Ammon's horn (tissue), 1 donor: ENCODE measurements around the gene RPL19.

ENCODE experiments used
- DNase-seq: peaks from one replicate; pipeline ENCODE4 v3.0.0-alpha.2; 2016; ENCODE audit warnings: low spot score

Gene RPL19

DNA sequence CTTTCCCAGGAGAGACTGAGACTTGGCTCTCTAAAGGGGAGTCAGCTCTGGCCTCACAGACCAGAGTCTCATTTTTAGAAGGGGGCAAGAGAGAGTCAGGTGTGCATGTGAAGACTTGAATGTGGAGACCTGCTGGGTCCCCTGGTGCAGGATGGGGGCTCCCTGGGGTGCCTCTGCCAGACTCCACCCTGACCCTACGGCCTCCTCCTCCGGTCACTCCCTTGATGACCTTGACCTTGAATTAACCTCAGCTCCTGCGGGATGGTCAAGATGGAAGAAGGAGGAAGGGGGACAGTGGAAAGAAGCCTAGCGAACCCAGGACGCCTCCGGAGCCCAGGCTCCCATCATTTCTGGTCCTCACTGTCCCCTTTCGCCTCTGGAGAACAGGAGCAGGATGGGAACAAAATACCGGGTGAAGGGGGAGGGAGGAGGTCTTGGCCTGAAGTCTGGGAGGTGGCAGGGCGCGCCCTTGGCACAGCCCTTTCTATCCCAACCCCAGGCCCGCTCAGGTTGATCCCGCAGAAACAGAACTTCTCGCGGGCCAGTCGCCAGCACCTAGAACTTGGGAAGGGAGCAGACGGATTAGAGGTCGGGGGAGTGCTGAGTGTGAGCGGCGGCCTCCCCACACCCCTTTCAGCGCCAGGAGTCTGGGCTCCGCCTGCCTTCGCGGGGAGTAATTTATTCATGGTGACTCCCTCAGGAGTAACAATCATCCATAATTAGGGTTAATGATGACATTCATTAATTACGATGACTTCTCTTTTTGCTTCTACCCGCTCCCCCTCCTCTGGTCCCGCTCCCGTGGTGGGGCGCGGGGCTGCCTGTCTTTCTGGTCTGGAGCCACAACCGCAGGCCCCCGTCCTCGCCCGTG, 24.1 kb downstream of the RPL19 start:
- no peak for DNase-seq

DNA sequence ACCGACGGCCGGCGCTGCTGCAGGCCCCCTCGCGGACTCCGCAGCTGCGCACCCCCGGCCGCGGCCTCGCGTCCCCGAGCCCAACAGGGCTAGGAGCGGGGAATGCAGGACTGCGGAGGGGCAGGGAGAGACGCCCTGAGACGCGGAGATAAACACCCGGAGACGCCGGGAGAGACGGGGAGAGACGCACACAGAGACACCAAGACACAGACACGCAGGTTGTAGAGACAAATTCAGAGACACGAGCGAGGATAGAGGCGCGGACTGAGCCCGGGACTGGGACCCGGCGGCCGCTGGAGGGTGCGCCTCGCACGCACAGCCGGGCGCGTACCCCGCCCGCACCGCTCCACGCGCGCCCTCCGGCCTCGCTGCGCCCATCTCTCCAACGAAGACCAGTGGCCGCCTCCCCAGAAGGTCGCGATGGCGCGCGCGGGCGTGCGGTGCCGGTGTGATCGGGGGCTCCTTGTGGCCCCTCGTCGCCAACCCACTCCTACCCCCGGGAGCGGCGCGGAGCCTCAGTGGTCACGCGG, 24.8 kb downstream of the RPL19 start:
- no peak for DNase-seq

DNA sequence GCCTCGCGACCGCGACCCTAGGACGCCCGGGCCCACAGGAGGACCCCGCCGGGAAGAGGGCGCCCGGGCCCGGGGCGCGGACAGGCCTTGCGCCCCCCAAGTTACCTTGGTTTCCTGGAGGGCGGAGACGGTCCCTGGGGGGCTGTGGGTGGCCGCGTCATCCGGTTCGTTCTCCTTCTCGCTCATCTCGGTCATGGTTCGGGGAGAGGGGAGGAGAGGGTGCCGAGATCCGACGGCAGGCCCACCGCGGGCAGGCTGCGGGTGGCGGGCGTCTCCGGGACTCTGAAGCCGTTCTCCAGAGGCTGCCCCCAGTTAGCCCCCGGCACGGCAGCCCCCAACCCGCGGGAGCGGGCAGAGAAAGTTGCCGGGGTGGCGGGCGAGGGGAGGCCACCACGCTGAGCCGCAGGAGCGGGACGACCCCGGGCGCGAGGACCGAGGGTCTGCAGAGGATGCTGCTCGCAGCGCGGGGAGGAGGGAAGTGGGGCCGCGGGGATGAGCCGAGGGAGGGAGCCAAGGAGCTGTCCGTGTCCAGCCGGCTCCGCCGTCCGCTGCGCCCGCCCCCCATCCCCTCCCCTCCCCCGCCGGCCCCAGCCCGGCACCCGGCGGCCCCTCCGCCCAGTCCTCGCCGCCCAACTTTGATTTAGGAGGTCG, 25.4 kb downstream of the RPL19 start, which contains the start of gene STAC2:
TSS of gene STAC2 (minus strand) at position 638 of the 651 bp plus-strand sequence. CDS start at position 195, 443 bp downstream.
- DNase-seq: no peak

DNA sequence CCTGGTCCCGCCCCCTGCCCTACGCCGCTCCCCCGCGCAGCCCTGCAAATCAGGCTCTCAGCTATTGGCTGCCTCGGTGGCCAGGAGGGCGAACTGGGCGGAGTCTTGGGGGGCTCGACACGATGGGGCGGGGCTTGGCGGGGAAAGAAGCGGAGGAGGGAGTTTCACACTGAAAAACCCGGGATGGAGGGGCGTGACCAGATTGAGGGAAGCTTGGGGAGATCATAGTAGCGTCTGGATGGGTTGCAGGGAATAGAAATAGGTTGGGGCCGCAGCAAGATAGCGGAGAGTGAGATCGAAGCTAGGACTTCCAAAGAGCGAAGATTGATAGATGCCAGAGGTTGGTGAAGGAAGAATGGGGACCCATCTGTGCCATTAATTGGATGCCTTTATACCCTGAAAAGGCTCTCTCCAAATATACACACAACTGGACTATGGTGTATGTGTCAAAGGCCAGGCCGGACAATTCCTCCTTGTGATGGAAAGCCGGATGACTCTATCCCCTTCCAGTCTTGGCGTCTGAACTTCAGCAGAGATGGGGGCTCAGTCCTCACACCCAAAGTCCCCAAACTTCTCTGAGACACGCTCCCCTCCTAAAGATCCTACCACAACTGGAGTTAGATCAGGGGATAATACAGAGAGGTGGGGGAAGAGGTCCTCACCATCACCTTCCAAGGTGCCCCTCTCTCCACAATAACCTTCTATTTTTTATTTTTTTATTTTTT, 26.0 kb downstream of the RPL19 start:
- peak; percentile 74 for DNase-seq

DNA sequence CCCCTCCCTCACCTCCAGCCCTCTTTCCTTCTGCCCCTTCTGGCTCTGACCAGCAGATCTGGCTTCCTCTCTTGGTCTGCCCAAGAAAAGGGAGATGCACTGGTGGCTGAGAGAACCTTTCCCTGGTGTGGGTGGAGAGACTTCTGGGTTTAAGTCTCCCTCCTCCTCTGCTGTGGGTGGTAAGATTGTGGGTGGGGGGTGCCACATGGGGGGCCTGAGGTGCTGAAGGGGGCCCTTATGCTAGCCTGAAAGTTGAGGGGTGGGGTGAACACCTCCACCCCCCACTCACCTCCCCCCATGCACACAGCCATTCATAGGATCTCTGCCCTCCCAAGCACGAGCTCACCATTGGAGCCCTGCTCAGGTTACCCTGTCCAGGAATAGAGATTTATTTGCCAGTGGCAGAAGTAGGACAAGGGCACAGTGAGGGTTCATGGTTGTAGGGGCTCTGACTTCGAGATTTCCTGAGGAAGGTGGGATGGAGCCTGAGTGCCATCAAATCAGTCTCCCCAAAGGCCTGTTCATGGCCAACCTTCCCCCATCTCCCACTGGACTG, 27.4 kb downstream of the RPL19 start:
- no peak for DNase-seq

DNA sequence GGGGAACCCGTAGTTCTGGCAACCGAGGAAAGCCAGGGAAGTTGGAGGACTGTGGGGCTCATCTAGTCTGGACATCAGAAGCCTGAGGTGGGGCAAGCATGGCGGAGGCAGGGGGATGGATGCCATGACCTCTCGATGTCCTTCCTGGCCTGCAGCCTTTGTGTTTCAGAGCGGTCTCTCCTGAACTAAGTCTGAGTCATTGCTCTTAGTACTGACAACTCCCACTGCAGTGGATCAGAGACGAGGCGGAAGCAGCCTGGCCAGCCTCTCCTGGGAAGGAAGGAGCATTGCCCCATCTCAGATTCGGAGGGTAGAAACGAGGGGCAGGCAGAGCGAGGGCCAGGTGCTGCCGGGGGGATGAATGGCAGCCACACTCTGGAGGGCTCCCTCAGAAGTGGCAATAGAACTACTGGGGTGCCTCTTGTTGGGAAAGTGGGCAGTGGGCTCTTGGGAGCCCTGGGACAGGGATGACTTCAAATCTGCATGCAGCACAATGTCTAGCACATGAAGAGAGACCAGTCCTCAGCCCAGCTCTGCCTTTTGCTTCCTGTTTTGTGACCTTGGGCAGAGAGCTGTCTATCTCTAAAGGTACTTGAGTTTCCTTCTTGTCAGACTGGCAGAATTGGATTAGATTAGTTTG, 29.3 kb downstream of the RPL19 start:
- DNase-seq: no peak

DNA sequence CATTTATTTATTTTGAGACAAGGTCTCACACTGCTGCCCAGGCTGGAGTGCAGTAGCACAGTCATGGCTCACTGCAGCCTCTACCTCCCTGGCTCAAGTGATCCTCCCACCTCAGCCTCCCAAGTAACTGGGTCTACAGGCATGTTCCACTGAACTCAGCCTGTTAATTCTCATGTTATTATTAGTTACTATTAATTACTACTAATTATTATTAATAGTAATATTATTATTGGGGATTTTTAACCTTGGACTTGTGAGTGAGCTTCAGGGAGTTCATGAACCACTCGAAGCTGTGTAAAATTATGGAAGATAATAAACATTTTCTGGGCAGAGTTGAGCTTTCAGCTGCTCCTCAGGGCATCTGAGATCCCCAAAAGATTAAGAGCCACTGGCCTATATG, 30.3 kb downstream of the RPL19 start:
- DNase-seq: no peak

DNA sequence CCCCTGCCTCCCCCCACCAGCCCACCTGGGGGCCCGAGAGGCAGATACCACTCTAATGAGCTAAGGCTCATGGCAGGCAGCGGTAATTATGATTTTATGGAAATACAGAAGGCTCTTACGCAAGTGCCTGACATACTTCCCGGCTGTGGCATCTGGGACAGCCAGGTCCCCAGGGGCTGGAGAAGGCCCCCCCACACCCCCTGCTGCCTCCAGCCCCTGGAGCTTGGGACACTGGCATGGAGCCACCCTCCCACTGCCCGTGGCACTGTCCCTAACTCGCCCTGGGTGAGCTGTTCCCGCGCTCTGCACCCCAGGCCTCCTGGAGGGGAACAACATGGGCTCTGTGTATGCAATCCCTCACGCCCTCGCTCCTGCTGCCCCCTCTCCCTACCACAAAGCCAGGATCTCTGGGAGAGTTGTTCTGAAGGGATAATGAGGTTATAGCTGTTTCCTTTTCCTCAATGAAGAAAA, 31.0 kb downstream of the RPL19 start:
- no peak for DNase-seq

DNA sequence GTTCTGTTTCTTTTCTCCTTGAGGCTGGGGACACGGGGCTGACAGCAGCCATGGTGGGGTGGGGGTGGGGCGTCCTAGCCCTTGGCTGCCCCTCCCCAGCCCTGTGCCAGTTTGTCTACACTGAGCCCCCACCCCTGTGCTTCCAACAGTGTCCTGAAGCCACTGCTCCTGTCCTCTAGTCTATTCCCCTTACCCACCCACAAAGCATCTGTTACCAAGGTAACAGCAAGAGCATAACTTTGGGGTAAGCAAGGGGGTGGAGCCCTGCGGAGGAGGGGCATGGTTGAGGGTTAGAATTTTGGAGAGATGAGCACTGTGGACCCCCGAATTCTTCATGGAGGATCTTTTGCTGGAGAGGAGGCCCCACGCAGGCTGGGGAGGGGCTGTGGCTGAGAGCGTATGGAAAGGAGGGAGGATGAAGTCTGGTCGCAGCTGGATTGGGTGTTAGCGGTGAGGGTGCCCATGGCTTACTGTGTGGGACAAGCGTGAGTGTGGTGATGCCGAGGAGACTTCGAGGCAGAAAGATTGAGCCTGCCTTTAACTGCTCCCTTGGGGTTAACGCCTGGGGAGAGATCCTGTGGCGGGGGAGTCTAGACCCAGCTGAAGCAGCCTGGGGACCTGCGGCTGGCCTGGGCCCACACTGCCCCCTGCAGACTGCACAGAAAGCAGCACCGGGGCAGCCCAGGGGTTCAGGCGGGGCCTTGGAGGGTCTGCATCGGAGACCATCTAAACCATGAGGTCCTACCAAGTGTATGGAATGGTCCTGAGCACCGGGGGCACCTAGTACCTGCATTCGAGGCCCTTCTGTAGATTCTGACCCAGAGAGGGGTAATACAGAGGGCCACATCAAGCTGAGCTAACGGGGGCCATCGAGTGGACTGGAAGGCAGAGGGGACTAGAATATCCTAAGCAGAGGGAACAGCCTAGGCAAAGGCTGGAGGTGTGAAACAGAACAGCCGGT, 31.8 kb downstream of the RPL19 start:
- DNase-seq: no peak

DNA sequence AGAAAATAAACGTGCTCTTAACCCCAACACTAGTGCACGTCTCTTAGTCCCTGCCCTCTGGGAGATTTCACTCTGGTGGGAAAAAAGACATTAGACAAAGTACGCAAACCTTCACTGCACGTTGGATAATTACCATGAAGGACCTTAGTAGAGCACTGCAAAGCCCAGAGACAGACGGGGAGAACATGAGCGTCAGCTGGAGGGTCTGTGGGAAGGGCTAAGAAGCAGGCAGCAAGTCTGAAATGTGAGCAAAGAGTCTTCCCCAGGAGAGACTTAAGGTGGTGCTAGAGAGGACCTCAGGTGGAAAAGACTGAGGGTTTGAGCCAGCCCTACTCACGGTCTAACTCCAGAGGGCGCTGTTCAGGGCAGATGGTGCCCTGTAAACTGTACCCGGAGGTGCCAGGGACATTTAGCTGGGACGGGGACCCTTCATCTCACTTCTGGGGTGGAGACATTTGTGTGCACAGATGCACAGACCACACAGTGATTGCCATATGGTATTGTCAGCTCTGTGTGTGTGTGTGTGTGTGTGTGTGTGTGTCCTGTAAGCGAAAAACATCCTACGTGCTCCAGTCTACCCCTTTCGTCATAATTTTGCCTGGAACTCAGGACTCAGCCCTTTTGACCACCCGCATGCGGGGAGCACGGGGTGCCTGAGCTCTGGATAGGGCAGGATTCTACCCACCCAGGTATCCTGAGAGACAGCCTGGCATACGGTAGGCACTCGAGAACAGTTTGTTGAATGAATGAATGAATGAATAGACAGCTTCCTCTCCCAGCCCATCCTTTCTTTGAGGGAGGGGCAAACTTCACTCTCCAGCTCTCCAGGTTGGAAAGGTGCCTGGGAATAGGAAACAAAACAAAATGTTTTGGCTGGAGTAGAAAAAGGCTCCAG, 35.7 kb downstream of the RPL19 start:
- no peak for DNase-seq

DNA sequence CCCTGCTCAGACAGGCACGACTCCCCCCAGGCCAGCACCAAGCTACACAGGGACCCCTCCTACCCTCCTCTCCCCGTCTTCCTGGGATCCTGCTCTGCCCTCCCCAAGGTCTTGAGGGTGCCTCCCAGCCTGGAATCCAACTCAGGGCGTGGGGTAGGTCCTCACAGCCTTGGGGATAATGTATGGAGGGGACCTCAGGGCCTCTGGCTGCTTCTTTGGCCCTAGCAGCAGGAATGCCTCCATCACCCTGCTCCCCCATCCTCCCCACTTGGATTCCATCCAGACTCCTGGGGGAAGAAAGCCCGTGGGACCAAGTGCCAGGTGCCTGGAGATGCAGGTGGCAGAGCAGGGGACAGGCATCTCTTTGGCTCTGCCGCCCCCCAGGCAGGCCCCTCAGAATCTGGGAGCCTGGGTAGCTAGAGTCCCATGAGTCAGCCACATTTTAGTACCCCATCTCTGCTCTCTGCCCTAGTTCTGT, 36.4 kb downstream of the RPL19 start:
- DNase-seq: no peak

DNA sequence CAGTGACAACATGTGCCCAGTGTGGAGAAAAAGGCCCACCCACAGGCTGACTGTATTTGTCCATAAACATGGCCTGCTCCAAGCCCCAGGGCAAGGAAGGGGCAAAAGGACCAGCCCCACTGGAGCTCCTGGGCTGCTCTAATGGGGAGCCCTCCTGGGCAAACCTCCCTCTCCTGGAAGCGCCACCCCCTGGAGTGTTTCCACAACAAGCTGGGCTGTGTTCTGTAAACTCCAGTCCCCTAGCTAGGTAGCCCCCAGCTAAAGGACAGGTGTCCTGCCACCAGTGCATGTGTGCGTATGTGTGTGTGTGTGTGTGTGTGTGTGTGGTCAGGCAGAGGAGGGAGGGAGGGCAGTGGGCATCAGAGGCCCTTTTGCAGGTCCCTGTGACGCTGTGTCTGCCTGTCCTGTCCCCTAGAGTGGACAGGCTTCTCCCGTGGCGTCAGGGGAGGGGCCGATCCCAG, 36.9 kb downstream of the RPL19 start:
- no peak for DNase-seq

DNA sequence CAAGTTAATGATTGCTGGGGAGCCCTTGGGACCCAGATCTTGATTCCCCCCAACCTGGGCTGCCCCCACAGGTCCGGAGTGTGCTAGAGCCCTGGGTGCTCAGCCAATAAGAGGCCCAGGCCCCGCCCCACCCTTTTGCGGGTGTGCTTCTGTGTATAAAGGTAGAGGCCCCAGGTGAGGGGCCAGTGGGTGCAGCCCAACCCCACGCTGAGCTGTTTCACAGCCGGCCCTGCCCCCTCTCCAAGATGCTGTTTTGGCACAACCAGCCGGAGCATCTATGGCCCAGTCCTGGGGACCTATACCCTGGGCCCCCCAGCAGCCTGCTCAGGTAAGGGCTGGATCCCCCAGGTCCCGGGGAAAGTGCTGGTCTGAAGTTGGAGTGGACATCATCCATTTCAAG, 37.5 kb downstream of the RPL19 start:
- no peak for DNase-seq

DNA sequence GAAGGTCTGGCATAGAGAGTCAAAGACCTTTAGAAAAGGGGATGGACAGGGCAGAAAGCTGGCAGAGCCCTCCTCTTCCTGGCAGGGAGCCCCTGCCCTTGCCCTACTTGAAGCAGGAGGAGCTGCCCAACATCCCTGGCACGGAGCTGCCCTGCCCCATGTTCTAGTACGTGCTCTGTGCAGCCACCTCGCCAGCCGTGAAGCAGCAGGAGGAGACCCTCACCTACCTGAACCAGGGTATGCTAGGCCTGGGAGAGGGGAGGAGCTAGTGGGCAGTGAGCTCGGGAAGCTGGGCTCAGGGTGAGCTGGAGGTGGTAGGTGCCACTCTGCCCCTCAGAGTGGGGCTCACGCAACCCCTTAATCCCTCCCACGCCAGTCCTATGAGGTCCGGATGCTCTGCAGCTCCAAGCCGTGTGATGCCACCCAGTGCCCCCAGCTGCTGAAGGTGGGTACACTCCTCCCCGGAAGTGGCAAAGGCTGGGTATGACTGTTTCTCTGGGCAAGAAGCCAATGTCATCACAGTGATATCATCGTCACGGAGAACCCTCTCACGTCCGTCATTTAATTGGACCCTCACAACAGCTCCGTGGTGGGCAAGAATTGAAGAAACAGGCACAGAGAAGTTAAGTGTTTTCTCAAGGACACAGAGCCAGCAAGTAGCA, 38.4 kb downstream of the RPL19 start:
- DNase-seq: no peak

DNA sequence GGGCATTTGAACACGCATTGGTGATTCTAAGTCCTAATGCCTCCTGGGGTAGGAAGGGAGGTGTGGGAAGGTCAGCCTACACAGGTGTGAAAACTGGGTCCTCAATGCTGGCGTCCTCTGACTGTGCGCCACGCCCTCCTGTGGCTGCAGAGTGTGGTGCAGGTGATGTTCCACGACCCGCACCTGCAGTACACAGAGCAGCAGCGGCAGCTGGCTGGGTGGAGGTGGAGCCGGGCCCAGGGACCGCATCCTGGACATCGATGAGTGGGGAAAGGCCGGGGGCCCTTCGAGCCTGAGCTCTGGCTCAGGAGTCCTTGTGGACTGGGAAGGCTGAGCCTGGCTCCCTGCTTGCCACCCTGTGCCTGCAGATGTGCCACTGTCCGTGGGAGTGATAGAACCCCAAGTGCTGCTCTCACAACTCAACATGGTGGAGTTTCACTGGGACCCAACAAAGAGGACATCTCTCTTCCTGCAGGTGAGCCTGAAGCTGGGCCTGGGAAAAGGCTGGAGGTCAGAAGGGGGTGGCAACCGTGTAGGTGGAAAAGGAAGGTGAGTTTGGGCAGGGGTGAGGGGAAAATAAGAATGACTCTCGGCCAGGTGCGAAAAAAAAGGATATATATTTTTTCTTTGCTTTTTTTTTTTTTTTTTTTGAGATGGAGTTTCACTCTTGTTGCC, 39.7 kb downstream of the RPL19 start:
- DNase-seq: no peak

DNA sequence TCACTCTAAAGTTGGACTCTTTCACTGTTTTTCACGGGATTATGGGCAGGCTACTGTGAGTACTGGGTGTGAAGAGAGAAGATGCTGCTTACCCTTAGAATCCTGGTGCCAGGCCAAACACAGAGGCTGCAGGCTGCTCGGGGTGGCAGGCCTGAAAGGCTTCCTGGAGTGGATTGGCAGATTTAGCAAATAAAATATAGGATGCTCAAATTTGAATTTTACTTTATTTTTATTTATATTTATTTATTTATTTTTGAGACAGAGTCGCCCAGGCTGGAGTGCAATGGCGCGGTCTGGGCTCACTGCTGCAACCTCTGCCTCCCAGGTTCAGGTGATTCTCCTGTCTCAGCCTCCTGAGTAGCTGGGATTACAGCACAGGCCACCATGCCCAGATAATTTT, 40.5 kb downstream of the RPL19 start:
- no peak for DNase-seq

DNA sequence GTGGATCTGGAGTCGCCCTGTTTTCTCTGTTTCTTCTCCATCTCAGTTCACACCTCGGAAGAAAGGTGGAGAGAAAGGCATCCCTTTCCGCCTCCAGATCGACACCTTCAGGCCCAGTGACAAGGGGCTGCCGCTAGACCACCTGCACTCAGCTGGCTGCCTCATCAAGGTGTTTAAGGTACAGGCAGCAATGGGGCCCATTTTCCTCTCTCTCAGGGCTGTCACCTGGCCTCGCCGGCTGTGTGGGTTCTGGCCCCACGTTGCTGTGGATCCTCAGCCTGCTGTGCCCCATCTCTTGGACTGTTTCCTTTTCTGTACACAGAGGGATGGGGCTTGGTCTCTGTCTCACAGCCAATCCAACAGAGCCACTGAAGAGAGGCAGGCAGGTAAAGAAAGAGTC, 43.1 kb downstream of the RPL19 start:
- no peak for DNase-seq

DNA sequence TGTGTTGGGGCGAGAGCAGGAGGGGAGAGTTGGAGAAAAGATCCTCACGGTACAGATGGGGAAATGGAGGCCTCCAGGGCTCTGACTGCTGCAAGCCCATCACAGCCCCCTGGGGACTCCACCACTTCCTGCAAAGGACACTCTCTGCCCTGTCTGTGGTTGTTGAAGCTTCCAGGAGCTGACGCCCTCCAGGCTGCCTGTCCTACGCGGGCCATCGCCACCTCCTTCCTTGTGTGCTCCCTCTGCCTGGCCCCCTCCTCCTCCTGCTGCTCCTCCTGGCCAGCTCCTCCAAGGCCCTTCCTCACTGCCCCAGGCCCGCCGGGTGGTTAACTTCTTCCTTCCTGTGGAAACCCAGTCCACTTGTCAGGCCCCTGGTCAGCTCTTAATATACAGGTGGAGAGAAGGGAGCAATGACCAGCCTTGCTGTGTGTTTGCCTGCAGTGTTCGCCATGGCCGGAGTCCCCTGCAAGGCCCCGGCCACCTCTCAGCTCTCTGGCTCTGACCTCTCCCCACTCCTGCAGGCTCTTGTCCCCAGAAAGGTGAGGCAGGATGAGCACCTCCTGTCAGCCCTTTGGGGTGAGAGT, 44.0 kb downstream of the RPL19 start:
- no peak for DNase-seq
